ENCODE results near the gene NAALADL2.

DNA sequence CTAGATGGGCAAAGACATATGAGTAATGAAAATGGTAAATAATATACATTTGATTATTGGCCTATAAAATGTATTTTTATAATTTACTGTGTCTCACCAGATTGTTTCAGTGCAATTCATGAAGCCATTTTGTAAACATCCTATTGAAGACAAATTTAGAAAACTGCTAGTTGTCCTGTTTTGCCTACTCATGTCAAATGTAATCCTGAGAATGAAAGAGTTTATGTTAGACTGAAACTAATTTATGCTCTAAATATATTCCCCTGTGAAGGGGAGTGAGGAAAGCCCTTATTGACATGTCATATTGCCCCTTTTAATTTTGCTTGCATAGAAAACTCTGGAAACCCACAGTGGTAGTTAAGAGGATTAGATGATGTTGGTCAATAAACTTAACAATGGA, 610.0 kb downstream of the NAALADL2 start:
- no peak for TF ChIP-seq CTCF (IDR thresholded peaks at IDR 0.05)
- no peak for TF ChIP-seq POLR2A (IDR thresholded peaks at IDR 0.05)
